Measurements from ENCODE around the gene AGBL4.
"Not testable (repeated sequence)": the region's sequence is repeated elsewhere in the genome, so short reads cannot be mapped to it uniquely, and the experiment has no call there.

Gene AGBL4

GRCh38 chr1:49306507-49307070 lies 717.2 kb downstream of the AGBL4 start:
- DNase-seq (ENCODE audit: low read depth in 2 of 2): no peak

GRCh38 chr1:49302400-49302799 lies 721.4 kb downstream of the AGBL4 start:
- DNase-seq (ENCODE audit: low read depth in 2 of 2): not testable (repeated sequence)

- DNase-seq (ENCODE audit: low read depth in 2 of 2): no peak
Measured at GRCh38 chr1:49298304-49298703, 725.5 kb downstream of the AGBL4 start.

- DNase-seq (ENCODE audit: low read depth in 2 of 2): no peak
Measured at GRCh38 chr1:49297783-49298182, 726.0 kb downstream of the AGBL4 start.

GRCh38 chr1:49294539-49294938 lies 729.2 kb downstream of the AGBL4 start:
- DNase-seq (ENCODE audit: low read depth in 2 of 2): no peak

GRCh38 chr1:49293016-49293415 lies 730.7 kb downstream of the AGBL4 start:
- DNase-seq (ENCODE audit: low read depth in 2 of 2): no peak

- DNase-seq (ENCODE audit: low read depth in 2 of 2): not testable (repeated sequence)
Measured at GRCh38 chr1:49257211-49258049, 766.3 kb downstream of the AGBL4 start.

- no peak for DNase-seq (ENCODE audit: low read depth in 2 of 2)
Measured at GRCh38 chr1:49252917-49253316, 770.8 kb downstream of the AGBL4 start.

GRCh38 chr1:49251019-49251784 lies 772.6 kb downstream of the AGBL4 start:
- DNase-seq (ENCODE audit: low read depth in 2 of 2): no peak

- no peak for DNase-seq (ENCODE audit: low read depth in 2 of 2)
Measured at GRCh38 chr1:49240709-49241221, 783.0 kb downstream of the AGBL4 start.

- no peak for DNase-seq (ENCODE audit: low read depth in 2 of 2)
Measured at GRCh38 chr1:49234988-49235387, 788.8 kb downstream of the AGBL4 start.

GRCh38 chr1:49229555-49229954 lies 794.2 kb downstream of the AGBL4 start:
- DNase-seq (ENCODE audit: low read depth in 2 of 2): no peak

GRCh38 chr1:49226758-49227157 lies 797.0 kb downstream of the AGBL4 start:
- no peak for DNase-seq (ENCODE audit: low read depth in 2 of 2)

- DNase-seq (ENCODE audit: low read depth in 2 of 2): no peak
Measured at GRCh38 chr1:49225464-49225863, 798.3 kb downstream of the AGBL4 start.

GRCh38 chr1:49213301-49213700 lies 810.5 kb downstream of the AGBL4 start:
- DNase-seq (ENCODE audit: low read depth in 2 of 2): no peak

- DNase-seq (ENCODE audit: low read depth in 2 of 2): no peak
Measured at GRCh38 chr1:49208712-49209111, 815.0 kb downstream of the AGBL4 start.

- no peak for DNase-seq (ENCODE audit: low read depth in 2 of 2)
Measured at GRCh38 chr1:49204720-49205119, 819.0 kb downstream of the AGBL4 start.

GRCh38 chr1:49200738-49201137 lies 823.0 kb downstream of the AGBL4 start:
- no peak for DNase-seq (ENCODE audit: low read depth in 2 of 2)

- DNase-seq (ENCODE audit: low read depth in 2 of 2): no peak
Measured at GRCh38 chr1:49199564-49199963, 824.2 kb downstream of the AGBL4 start.

- no peak for DNase-seq (ENCODE audit: low read depth in 2 of 2)
Measured at GRCh38 chr1:49197081-49197480, 826.7 kb downstream of the AGBL4 start.

GRCh38 chr1:49190138-49190537 lies 833.6 kb downstream of the AGBL4 start:
- no peak for DNase-seq (ENCODE audit: low read depth in 2 of 2)

- no peak for DNase-seq (ENCODE audit: low read depth in 2 of 2)
Measured at GRCh38 chr1:49187056-49187455, 836.7 kb downstream of the AGBL4 start.
